Vagina (tissue), 2 donors: ENCODE results near the gene UMODL1.

Experiments used
- POLR2A ChIP-seq, 2 donors: fragments of 450-650 bp; IDR thresholded peaks; one replicate each; pipeline ENCODE4 v1.6.1; 2017; ENCODE audit warnings: antibody characterized with exemption in 2 of 2, mild to moderate bottlenecking in 2 of 2, moderate library complexity in 2 of 2
- POLR2AphosphoS5 ChIP-seq, 2 donors: sonication (generic); formaldehyde crosslinking; IDR thresholded peaks; one replicate each; pipeline ENCODE4 v1.9.0; 2017; ENCODE audit warnings: antibody characterized with exemption in 2 of 2, mild to moderate bottlenecking in 2 of 2, low read depth in 1 of 2; ENCODE audit not compliant: insufficient read depth in 1 of 2
- TF ChIP-seq, protein P1 (sequence below), 3 experiments: fragments of 450-650 bp in 2 of 3; fragments of 200-600 bp in 1 of 3; sonication (generic) in 1 of 3; IDR thresholded peaks; one replicate each; pipeline ENCODE4 v1.5.1; 2017 to 2019; ENCODE audit warnings: antibody characterized with exemption in 3 of 3, mild to moderate bottlenecking in 2 of 3, moderate library complexity in 2 of 3

DNA sequence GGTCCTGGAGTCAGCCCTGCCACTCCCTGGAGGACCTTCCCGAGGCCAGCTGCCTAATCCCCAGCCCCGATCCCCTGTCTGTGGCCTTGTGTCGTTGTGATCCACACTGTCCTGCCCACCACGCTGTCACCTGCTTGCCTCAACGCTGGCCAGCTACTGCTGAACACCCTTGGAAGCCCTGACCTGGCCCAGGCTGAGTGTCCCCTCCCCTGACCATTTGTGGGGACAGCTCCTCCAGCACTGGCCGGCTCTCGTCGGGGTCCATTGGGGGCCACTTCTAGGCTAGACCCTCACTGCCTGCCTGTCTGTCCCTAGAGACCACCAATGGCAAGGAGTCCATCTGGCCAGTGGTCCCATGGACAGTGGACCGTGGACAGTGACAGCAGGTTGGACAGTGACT is 12.0 kb upstream of the UMODL1 start:
- TF ChIP-seq, protein P1, sequence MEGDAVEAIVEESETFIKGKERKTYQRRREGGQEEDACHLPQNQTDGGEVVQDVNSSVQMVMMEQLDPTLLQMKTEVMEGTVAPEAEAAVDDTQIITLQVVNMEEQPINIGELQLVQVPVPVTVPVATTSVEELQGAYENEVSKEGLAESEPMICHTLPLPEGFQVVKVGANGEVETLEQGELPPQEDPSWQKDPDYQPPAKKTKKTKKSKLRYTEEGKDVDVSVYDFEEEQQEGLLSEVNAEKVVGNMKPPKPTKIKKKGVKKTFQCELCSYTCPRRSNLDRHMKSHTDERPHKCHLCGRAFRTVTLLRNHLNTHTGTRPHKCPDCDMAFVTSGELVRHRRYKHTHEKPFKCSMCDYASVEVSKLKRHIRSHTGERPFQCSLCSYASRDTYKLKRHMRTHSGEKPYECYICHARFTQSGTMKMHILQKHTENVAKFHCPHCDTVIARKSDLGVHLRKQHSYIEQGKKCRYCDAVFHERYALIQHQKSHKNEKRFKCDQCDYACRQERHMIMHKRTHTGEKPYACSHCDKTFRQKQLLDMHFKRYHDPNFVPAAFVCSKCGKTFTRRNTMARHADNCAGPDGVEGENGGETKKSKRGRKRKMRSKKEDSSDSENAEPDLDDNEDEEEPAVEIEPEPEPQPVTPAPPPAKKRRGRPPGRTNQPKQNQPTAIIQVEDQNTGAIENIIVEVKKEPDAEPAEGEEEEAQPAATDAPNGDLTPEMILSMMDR (IDR thresholded peaks at IDR 0.05), result no peak
- TF ChIP-seq POLR2A (IDR thresholded peaks at IDR 0.05) (no peak), POLR2AphosphoS5 (IDR thresholded peaks at IDR 0.05; ENCODE audit: insufficient read depth in 1 of 2, low read depth in 1 of 2) (no peak)
